HG02642 (cell line): ENCODE results near the gene LEFTY2.
"Not testable (repeated sequence)": the region's sequence is repeated elsewhere in the genome, so short reads cannot be mapped to it uniquely, and the experiment has no call there.

Experiments
- ATAC-seq: cut with Tn5 transposase; IDR thresholded peaks from one replicate; pipeline ENCODE4 v1.9.1; 2021; ENCODE audit warnings: mild to moderate bottlenecking; ENCODE audit not compliant: unreplicated experiment, poor library complexity

The LEFTY2 gene

GRCh38 chr1:225908013-225908640 is 32.9 kb downstream of the LEFTY2 start:
- no peak for ATAC-seq

DNA sequence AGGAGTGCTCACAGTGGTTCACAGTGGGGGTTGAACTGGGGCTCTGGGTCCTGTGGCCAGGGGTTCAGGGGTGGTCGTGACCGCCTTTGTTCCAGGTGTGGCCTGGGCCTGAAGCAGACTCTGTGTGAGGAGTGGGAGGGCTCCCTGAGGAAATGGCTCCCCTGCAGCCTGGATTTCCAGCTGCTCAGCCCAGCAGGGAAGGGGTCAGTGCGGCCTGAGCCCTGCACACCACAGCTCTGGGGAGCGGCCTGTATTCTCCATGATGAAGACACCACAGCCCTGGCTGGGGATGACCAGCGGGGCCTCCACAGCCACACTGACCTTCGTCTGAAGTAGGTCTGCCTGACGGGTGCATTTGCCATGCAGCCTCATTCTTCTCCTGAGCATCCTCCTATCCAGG is 33.7 kb downstream of the LEFTY2 start:
- ATAC-seq = no peak

- ATAC-seq = no peak
Observed at GRCh38 chr1:225906467-225906866, 34.6 kb downstream of the LEFTY2 start.

- ATAC-seq = no peak
Observed at GRCh38 chr1:225903623-225904022, 37.4 kb downstream of the LEFTY2 start.

DNA sequence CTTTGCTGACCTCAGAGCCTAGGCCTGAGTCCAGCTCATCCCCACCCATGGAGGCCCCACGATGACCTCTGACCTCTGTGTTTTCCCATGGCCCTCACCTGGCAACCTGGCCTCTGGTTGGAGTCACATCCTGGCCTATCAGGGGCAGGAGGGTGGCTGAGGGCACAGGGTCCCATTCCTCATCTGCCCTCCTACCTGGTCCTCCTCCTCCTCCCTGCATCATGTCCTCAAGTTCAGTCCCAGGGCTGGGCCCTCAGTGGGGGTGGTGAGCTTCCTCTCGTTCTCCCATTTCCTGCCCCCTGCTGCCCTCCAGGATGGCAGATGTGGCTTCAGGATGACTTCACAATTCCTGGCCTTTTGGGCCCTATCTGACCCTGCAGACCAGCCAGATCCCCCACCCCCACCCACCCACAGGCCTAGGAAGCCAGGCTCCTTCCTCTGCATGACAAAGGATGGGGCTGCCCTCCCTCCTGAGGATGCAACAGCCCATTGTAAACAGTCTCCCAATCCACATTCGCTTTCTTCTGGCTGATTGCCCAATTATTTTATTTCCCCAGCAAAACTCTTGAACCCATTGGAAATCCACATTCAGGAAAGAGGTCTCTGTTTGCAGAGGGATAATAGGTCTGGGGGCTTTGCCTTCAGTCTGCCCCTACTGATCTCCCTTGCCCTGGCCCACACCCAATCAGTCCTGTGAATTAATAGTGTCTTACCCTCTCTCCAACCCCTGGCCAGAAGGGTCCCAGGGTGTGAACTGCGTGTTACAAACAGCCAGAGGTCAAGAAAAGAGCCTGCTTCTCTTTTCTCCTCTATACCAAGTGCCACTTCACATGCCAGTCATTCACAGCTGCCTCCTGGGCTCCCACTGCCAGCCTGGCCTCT is 41.7 kb downstream of the LEFTY2 start:
- ATAC-seq = no peak

GRCh38 chr1:225897595-225898514 is 43.2 kb downstream of the LEFTY2 start:
- no peak for ATAC-seq

DNA sequence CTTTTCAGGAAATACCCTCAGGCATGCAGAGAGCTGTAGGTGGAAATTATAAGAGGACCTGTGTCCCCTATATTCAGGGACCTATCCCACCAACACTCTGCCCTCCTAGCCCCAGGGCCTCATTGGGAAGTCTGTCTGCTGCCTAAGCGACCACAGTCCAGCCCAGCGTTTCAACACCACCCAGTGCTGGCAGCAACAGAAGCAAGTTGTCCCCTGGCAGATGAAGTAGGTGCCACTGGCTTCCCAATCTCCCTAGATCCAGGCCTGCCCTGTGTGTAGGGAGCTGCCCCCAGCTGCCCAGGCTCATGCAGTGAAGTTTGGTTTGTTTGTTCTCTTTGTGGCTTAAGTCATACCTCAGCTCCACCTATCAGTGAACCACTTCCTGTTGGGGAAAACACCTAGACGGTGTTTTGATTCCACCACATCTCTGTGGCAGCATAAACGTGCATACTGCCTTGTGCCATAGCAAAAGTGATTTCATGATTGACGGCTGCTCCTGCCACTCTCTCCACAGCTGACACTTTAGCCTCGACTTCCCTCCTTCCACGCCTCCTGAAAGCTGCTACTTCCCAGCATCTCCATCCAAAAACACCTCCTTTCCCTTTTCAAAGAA is 44.0 kb downstream of the LEFTY2 start:
- ATAC-seq = peak; percentile 100

DNA sequence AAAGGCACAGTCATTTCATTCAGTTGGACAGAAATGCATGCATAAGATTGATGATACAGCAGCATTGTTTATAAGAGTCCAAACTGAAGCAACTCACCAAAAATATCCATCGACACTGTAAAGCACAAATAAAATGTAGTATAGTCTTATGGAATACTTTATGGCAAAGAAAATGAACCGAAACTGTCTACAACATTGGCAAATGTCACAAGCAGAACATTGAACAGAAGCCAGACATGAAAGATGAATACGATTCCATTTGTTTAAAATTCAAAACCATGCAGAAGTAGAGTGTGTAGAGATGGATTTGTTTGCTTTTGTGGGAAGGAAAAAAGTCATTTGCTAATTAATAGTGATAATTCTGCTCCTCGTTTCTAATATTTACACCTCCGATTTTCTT is 44.5 kb downstream of the LEFTY2 start:
- ATAC-seq = no peak

DNA sequence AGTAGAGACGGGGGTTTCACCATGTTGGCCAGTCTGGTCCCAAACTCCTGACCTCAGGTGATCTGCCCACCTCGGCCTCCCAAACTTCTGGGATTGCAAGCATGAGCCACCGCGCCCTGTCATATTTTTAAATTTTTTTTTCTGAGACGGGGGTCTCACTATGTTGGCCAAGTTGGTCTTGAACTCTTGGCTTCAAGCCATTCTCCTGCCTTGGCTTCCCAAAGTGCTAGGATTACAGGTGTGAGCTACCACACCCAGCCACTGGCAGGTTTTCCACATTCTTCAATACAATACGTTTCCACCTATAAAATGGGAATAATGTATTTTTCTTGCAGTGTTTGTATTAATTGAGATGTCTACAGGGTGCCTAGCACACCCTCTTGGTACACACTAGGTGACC is 48.7 kb downstream of the LEFTY2 start:
- ATAC-seq = no peak

DNA sequence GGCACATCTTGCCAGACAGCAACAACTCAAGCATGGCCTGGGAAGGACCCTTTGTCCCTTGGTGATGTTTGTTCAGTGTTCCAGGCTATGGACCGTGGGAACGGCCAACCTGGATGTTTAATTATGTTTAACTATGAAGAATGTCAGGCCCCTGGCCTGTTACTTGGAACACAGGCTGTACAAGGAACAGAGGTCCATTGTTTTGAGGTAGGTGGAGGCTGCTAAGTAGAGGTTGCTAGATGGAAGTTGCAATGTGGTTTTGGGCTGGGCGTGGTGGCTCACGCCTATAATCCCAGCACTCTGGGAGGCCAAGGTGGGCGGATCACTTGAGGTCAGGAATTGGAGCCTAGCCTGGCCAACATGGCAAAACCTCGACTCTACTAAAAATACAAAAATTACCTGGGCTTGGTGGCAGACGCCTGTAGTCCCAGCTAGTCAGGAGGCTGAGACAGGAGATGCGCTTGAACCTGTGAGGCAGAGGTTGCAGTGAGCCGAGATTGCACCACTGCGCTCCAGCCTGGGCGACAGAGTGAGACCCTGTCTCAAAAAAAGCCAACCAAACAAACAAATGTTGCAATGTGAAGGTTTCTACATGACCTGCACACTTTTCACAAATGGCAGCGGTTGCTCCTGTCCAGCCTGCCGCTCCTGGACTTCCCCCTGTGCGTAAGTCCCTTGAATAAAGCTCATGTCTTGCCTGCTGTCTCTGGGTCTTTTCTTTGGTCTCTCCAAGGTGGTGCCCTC is 49.6 kb downstream of the LEFTY2 start:
- ATAC-seq = no peak

DNA sequence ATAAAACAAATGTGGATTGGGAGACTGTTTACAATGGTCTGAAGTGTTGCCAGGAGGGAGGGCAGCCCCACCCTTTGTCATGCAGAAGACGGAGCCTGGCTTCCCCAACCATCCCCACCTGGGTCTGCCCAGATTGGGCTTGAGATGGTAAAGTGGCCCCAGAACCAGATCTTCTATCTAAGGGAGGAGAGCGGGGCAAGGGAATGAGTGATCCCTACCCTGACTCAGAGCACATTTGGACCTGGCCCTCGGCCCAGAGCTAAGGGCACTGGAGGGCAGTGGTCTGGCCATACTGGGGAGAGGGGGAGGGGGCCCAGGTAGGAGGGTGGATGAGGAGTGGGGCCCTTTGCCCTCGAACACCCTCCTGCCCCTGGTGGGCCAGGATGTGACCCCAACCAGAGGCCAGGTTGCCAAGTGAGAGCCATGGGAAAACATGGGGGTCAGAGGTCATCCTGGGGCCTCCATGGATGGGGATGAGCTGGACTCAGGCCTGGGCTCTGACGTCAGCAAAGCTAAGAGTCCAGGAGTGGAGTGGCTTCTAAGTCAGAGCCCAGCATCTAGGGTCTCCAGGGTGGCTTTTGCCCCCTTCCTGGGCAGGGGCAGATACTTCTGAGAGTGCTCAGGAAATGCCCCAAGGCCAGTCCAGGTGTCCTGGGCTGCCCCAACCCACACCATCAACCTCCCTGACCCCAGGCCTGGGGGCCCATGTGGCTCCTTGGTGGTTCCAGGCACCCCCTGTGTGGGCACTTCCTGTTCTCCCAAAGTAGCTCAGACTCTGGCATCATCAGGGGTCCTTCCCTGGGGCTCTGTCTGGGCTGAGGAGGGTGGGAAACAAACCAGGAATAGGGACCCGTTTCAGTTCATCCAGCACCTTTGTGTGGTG is 50.4 kb downstream of the LEFTY2 start:
- no peak for ATAC-seq

DNA sequence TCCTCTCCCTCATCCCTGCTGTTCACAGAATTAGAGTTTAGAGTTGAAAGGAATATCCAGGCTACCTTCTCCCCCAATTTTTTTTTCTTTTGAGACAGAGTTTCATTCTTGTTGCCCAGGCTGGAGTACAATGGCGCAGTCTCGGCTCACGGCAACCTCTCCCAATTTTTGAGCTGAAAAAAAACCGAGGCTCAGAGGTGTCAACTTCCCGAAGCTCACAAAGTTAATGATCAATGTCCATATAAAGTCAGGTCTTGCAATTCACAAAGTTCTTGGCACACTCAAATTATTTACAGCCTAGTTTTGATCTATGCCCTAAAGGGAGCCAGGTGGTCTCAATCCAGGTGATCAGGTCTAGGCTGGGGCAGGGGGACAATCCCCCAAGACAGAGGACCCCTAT is 51.3 kb downstream of the LEFTY2 start:
- ATAC-seq = no peak

DNA sequence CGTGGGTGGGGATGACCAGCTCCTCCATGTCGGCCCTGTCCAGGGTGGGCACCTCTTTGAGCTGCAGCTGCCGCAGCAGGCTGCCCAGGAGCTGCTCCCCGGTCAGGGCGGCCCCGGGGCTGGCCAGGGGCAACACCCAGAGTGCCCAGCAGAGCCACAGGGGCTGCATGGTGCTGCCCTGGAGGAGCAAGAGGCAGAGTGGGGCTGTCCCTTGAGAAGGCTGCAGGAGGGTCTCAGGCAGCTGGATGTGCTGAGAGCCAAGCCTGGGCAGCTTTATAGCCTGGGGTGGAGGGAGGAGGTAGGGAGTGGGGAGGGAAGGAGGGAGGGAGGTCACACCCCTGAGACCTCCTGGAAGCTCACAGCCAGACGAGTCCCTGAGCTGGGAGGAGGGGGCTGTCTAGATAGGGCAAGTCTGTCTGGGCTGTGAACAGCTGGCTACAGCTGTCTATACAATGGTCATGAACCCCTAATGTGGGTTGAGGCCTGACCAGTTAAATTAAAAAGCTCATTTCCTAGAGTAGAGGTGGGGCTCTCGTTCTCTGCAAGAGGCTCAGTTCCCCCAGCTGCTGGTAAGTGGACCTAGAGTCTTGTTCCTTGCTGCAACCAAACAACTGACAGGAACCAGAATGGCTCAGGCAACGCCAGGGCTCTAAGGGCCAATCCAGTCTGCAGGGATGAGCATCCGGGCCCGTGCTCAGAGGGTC is 52.0 kb downstream of the LEFTY2 start, which contains the start of gene LEFTY1:
TSS of gene LEFTY1 (minus strand) at position 249 of the 704 bp plus-strand sequence. CDS start at position 169, 80 bp downstream.
- no peak for ATAC-seq

DNA sequence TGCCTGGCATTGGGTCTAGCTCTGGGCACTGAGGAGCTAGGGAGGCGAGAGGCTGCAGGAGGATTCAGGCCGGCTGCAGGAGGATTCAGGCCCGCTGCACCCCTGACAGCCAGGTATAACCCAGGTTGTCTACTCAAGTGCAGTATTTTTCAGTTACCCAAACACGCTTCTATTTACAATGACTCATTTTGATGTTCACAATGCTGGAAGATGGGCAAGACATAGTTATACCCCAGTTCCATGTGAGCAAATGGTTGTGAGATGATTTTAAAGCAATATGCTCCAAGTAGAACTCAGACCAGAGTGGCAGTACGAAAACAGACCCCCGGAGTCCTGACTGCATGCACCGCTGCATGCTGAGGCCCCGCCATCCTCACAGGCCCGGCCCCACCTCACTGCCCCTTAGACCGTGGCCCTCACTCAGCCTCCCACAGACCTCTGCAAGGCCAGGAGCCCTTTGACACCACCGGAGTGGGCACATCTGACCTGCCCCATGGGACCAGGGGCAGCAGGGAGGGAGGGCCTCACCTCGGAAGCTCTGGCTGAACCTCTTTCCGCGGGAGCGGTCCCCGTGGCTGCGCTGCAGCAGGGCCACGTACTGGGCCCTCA is 52.6 kb downstream of the LEFTY2 start:
- no peak for ATAC-seq

DNA sequence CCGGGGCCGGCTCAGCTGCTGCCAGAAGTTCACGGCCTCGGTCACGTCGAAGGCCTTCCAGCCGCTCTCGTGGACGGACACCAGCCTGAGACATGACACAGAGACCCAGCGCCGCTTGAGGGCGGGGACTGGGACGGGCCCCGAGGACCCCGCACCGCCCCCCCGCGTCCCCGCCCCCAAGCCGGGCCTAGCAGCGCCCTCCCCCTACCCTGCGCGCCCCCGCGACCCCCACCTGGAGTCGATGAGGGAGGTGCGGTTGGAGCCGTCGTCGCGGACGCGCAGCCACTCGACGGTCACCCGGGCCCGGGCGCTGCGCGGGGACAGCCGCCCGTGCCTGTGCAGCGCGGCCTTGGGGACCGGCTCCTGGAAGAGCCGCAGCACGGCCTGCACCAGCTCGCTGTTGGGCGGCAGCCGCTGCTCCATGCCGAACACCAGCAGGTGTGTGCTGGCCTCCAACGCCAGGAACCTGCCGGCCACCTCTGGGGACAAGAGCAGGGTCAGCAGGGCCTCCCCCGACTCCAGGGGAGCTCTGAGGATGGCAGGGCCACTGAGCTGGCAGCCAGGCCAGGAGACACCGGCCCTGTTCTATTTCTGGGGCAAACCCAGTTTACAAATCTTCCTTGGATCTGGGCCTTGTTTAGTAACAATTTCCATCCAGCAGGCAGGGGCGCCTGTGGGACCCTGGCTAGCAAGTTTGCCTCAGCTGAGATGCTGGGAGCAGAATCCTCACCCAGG is 53.3 kb downstream of the LEFTY2 start:
- ATAC-seq = not testable (repeated sequence)

- no peak for ATAC-seq
Observed at GRCh38 chr1:225887030-225887314, 54.0 kb downstream of the LEFTY2 start.
